NCI-H82 (cell line): ENCODE results near the gene CDK6.
"Not testable (repeated sequence)": the region's sequence is repeated elsewhere in the genome, so short reads cannot be mapped to it uniquely, and the experiment has no call there.

ENCODE experiments used
- DNase-seq: peaks from one replicate; lab custom pipeline; 2025; lab: John Stamatoyannopoulos, UW

The CDK6 gene

GRCh38 chr7:92761391-92762097, 74.8 kb downstream of the CDK6 start:
- no peak for DNase-seq

GRCh38 chr7:92758796-92759431, 77.5 kb downstream of the CDK6 start:
- no peak for DNase-seq

- not testable (repeated sequence) for DNase-seq
Observed at GRCh38 chr7:92757311-92757910, 79.0 kb downstream of the CDK6 start.

GRCh38 chr7:92755680-92756079, 80.7 kb downstream of the CDK6 start:
- DNase-seq: no peak

GRCh38 chr7:92754919-92755581, 81.3 kb downstream of the CDK6 start:
- peak; percentile 23 for DNase-seq

- no peak for DNase-seq
Observed at GRCh38 chr7:92753614-92754013, 82.8 kb downstream of the CDK6 start.

GRCh38 chr7:92751902-92752901, 84.2 kb downstream of the CDK6 start:
- DNase-seq: no peak

GRCh38 chr7:92750946-92751345, 85.4 kb downstream of the CDK6 start:
- DNase-seq: no peak

GRCh38 chr7:92750447-92750839, 85.9 kb downstream of the CDK6 start:
- DNase-seq: no peak

GRCh38 chr7:92749832-92750446, 86.4 kb downstream of the CDK6 start:
- no peak for DNase-seq

GRCh38 chr7:92749327-92749755, 87.0 kb downstream of the CDK6 start:
- no peak for DNase-seq

- DNase-seq: no peak
Observed at GRCh38 chr7:92748495-92748894, 87.9 kb downstream of the CDK6 start.

- DNase-seq: no peak
Observed at GRCh38 chr7:92747041-92747835, 89.1 kb downstream of the CDK6 start.

- DNase-seq: no peak
Observed at GRCh38 chr7:92745241-92745640, 91.1 kb downstream of the CDK6 start.

- not testable (repeated sequence) for DNase-seq
Observed at GRCh38 chr7:92744180-92744579, 92.2 kb downstream of the CDK6 start.

GRCh38 chr7:92742186-92742585, 94.2 kb downstream of the CDK6 start:
- no peak for DNase-seq

- no peak for DNase-seq
Observed at GRCh38 chr7:92740700-92741126, 95.7 kb downstream of the CDK6 start.

- no peak for DNase-seq
Observed at GRCh38 chr7:92740134-92740533, 96.2 kb downstream of the CDK6 start.

GRCh38 chr7:92739091-92739490, 97.3 kb downstream of the CDK6 start:
- no peak for DNase-seq

GRCh38 chr7:92737706-92738105, 98.7 kb downstream of the CDK6 start:
- DNase-seq: no peak
